Astrocyte (in vitro differentiated cells and primary cell): ENCODE data around the gene RBPMS2.

Source experiments
- CTCF ChIP-seq: IDR thresholded peaks from 2 replicates; pipeline ENCODE4 v1.5.1; 2011; ENCODE audit warnings: low read depth, mild to moderate bottlenecking, inconsistent platforms, low read length, moderate library complexity; ENCODE audit not compliant: insufficient read depth
- EZH2 ChIP-seq: IDR thresholded peaks from 2 replicates; pipeline ENCODE4 v1.6.1; 2012; ENCODE audit warnings: mild to moderate bottlenecking, low read length, inconsistent platforms; ENCODE audit not compliant: insufficient read depth

- TF ChIP-seq CTCF: no peak
- TF ChIP-seq EZH2: no peak
These were observed 74.3 kb downstream of the RBPMS2 start for GRCh38 chr15:64701051-64701450.
